ENCODE measurements around the gene ATP6V0A4. TPM values are rescaled to one million over a fixed set of nuclear protein-coding genes. Genes with fewer than 3 reads are reported as not detected.

The ATP6V0A4 gene
- total and polyA plus RNA-seq, 7 donors = not detected

- TF ChIP-seq POLR2A (IDR thresholded peaks at IDR 0.05) = no peak
- TF ChIP-seq EP300 (IDR thresholded peaks at IDR 0.05) = no peak
- TF ChIP-seq POLR2AphosphoS5 (IDR thresholded peaks at IDR 0.05) = no peak
- TF ChIP-seq CTCF (IDR thresholded peaks at IDR 0.05) = no peak
- Histone ChIP-seq H3K4me1 (no peaks in the 10 kb centered on the region), H3K4me3 (no peak overlapping the region), H3K36me3 (no peaks in the 10 kb centered on the region), H3K27me3 (no peaks in the 10 kb centered on the region), H3K27ac (no peak overlapping the region), H3K9me3 (no peaks in the 10 kb centered on the region)
- whole genome bisulfite sequencing, 2 donors = 73 to 75% methylated on average over 3 of the region's 3 CpGs
- intact Hi-C loops (cut with DNase I) = no loop called here
- DNase-seq = no peak
These were observed 48.0 kb downstream of the ATP6V0A4 start for GRCh38 chr7:138749960-138750359.

- intact Hi-C loops (cut with DNase I) = no loop called here
- no peaks in the 10 kb centered on the region for H3K4me1 ChIP-seq
- no peaks in the 10 kb centered on the region for H3K36me3 ChIP-seq
- no peak overlapping the region for H3K27ac ChIP-seq
- H3K27me3 ChIP-seq = no peaks in the 10 kb centered on the region
- TF ChIP-seq EP300 (IDR thresholded peaks at IDR 0.05) = no peak
- H3K9me3 ChIP-seq = no peaks in the 10 kb centered on the region
- no peak overlapping the region for H3K4me3 ChIP-seq
- DNase-seq = no peak
- WGBS, 2 donors = 83 to 86% methylated on average over 6 of the region's 6 CpGs
These were observed 49.3 kb downstream of the ATP6V0A4 start for GRCh38 chr7:138748666-138749065.

GRCh38 chr7:138746073-138746472 is 51.9 kb downstream of the ATP6V0A4 start:
- intact Hi-C loops (cut with DNase I) = no loop called here
- Histone ChIP-seq H3K9me3 (no peaks in the 10 kb centered on the region), H3K4me1 (no peaks in the 10 kb centered on the region), H3K36me3 (no peaks in the 10 kb centered on the region), H3K27ac (no peak overlapping the region), H3K27me3 (no peaks in the 10 kb centered on the region), H3K4me3 (no peak overlapping the region)
- WGBS, 2 donors = 65 to 79% methylated on average over 4 of the region's 4 CpGs
- DNase-seq = no peak
- TF ChIP-seq POLR2A (IDR thresholded peaks at IDR 0.05) (no peak), EP300 (IDR thresholded peaks at IDR 0.05) (no peak), CTCF (IDR thresholded peaks at IDR 0.05) (no peak), POLR2AphosphoS5 (IDR thresholded peaks at IDR 0.05) (no peak)

- DNase-seq = no peak
These were observed 52.8 kb downstream of the ATP6V0A4 start for GRCh38 chr7:138745189-138745588.

GRCh38 chr7:138741453-138741735 is 56.6 kb downstream of the ATP6V0A4 start:
- TF ChIP-seq EP300 (IDR thresholded peaks at IDR 0.05) (no peak), POLR2AphosphoS5 (IDR thresholded peaks at IDR 0.05) (no peak), POLR2A (IDR thresholded peaks at IDR 0.05) (no peak), CTCF (IDR thresholded peaks at IDR 0.05) (no peak)
- Histone ChIP-seq H3K4me3 (no peak overlapping the region), H3K4me1 (no peaks in the 10 kb centered on the region), H3K9me3 (no peaks in the 10 kb centered on the region), H3K27ac (no peak overlapping the region), H3K27me3 (no peaks in the 10 kb centered on the region), H3K36me3 (no peaks in the 10 kb centered on the region)
- intact Hi-C loops (cut with DNase I) = no loop called here
- 84 to 90% methylated on average over 5 of the region's 5 CpGs for WGBS, 2 donors
- DNase-seq = no peak

More at GRCh38 chr7:138745189-138745588, 52.8 kb downstream of the ATP6V0A4 start:
- intact Hi-C loops (cut with DNase I) = no loop called here
- Histone ChIP-seq H3K4me3 (no peak overlapping the region), H3K27me3 (no peaks in the 10 kb centered on the region), H3K4me1 (no peaks in the 10 kb centered on the region), H3K27ac (no peak overlapping the region), H3K9me3 (no peaks in the 10 kb centered on the region), H3K36me3 (no peaks in the 10 kb centered on the region)
- TF ChIP-seq CTCF (IDR thresholded peaks at IDR 0.05) (no peak), POLR2A (IDR thresholded peaks at IDR 0.05) (no peak), EP300 (IDR thresholded peaks at IDR 0.05) (no peak), POLR2AphosphoS5 (IDR thresholded peaks at IDR 0.05) (no peak)
- WGBS, 2 donors = 87 to 94% methylated on average over 7 of the region's 7 CpGs
